Activated B cell treated with CpG ODN at 0.5 μM for 24 hours (primary cell): ENCODE results near the gene GABRG3. TPM values are rescaled to one million over a fixed set of nuclear protein-coding genes. Genes with fewer than 3 reads are reported as not detected.

Experiments used
- ATAC-seq: fragments of 200-7000 bp; cut with Tn5 transposase; one replicate; pipeline ENCODE4 v1.10.0; 2021; ENCODE audit warnings: low read depth, mild to moderate bottlenecking, moderate library complexity
- CTCF ChIA-PET: fragments of 350-600 bp; sonication (Branson Sonifier 250); formaldehyde crosslinking; loops from one replicate; lab custom pipeline; 2021; ENCODE audit warnings: antibody characterized with exemption; lab: Charles Lee
- POLR2A ChIA-PET: fragments of 350-600 bp; sonication (Branson Sonifier 250); formaldehyde crosslinking; loops from one replicate; lab custom pipeline; 2021; ENCODE audit warnings: antibody characterized with exemption; lab: Charles Lee
- DNase-seq: peaks from one replicate; pipeline ENCODE4 v3.0.0; 2022
- H3K27ac Mint-ChIP-seq: one replicate; pipeline ENCODE4 v1.8.0; 2020; ENCODE audit warnings: mixed read lengths
- H3K27me3 Mint-ChIP-seq: one replicate; pipeline ENCODE4 v1.8.0; 2021; ENCODE audit warnings: mixed read lengths
- H3K36me3 Mint-ChIP-seq: one replicate; pipeline ENCODE4 v1.8.0; 2021; ENCODE audit warnings: low read depth, mixed read lengths
- H3K4me1 Mint-ChIP-seq: one replicate; pipeline ENCODE4 v1.8.0; 2021; ENCODE audit warnings: mixed read lengths
- H3K4me3 Mint-ChIP-seq: one replicate; pipeline ENCODE4 v1.8.0; 2020; ENCODE audit warnings: mild to moderate bottlenecking, mixed read lengths
- H3K9me3 Mint-ChIP-seq: one replicate; pipeline ENCODE4 v1.8.0; 2020; ENCODE audit warnings: mixed read lengths
- intact Hi-C: fragments of 100-400 bp; cut with micrococcal nuclease; formaldehyde crosslinking; loops from one replicate; pipeline ENCODE4 v1.15.1; 2024
- total RNA-seq: library from RNA; stranded (reverse); gene quantifications from 2 replicates; pipeline ENCODE4 v1.2.3, GENCODE V29; 2022
- TF ChIP-seq, protein P1 (sequence below): fragments of 200-600 bp; IDR thresholded peaks from one replicate; pipeline ENCODE4 v1.8.0; 2022; ENCODE audit warnings: antibody characterized with exemption, mild to moderate bottlenecking

Gene GABRG3
- total RNA-seq, 1 donor from 2014 or later: not detected

DNA sequence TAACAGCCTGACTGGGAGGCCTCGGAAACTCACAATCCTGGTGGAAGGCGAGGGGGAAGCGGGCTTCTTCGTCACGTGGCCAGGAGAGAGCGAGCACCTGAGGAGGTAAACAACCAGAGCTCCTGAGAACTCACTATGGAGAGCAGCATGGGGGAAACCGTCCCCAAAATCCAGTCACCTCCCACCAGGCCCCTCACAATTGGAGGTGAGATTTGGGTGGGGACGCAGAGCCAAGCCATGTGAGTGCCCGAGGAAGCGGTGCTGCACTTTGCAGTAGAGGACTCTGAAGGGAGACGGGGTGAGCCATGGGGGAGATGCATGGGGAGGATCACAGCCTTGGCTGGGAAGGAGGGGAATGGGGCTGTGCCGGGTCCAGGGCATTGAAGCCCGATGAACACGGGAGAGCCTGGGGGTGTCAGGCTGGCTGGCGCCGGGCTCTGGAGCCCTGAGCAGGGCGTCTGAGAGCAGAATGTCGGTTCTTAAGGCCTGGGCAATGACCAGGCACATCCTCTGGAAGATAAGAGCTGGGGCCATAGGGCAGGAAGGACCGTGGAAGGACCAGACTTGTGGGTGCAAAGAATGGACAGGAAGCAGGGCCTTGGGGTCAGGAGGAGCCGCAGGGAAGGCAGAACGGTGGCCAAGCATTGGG lies 117.7 kb downstream of the GABRG3 start:
- H3K4me3 Mint-ChIP-seq: no peak overlapping the region
- no peak overlapping the region for H3K27ac Mint-ChIP-seq
- peaks cover 7% of the 10 kb centered on the region for H3K9me3 Mint-ChIP-seq
- DNase-seq (no peak), ATAC-seq (no peak)
- ChIA-PET POLR2A (no interaction called here), CTCF (no interaction called here)
- intact Hi-C loops: no loop called here
- no peaks in the 10 kb centered on the region for H3K4me1 Mint-ChIP-seq
- no peaks in the 10 kb centered on the region for H3K36me3 Mint-ChIP-seq
- no peaks in the 10 kb centered on the region for H3K27me3 Mint-ChIP-seq
- TF ChIP-seq, protein P1, sequence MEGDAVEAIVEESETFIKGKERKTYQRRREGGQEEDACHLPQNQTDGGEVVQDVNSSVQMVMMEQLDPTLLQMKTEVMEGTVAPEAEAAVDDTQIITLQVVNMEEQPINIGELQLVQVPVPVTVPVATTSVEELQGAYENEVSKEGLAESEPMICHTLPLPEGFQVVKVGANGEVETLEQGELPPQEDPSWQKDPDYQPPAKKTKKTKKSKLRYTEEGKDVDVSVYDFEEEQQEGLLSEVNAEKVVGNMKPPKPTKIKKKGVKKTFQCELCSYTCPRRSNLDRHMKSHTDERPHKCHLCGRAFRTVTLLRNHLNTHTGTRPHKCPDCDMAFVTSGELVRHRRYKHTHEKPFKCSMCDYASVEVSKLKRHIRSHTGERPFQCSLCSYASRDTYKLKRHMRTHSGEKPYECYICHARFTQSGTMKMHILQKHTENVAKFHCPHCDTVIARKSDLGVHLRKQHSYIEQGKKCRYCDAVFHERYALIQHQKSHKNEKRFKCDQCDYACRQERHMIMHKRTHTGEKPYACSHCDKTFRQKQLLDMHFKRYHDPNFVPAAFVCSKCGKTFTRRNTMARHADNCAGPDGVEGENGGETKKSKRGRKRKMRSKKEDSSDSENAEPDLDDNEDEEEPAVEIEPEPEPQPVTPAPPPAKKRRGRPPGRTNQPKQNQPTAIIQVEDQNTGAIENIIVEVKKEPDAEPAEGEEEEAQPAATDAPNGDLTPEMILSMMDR: no peak

DNA sequence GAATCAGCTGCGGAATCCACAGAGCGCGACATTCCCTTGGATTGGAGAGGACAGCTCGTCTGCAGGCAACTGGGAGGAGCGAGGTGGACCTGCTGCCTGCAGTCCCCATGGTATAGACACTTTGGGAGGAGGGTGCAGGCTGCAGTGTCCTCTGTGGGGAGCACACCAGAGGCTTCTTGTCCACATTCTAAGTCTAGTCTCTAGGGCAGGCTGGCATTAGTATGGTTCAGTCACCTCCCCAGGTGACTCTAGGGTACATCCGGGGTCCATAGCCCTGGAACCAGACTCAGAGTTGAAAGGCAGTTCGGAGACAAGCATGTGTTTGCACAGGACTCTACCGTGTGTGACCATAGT lies 118.2 kb downstream of the GABRG3 start:
- Mint-ChIP-seq H3K4me1 (no peaks in the 10 kb centered on the region), H3K4me3 (no peak overlapping the region), H3K27me3 (no peaks in the 10 kb centered on the region), H3K36me3 (no peaks in the 10 kb centered on the region), H3K27ac (no peak overlapping the region), H3K9me3 (peaks cover 7% of the 10 kb centered on the region)
- CTCF ChIA-PET: no interaction called here
- POLR2A ChIA-PET: no interaction called here
- TF ChIP-seq, protein P1: no peak
- ATAC-seq (no peak), DNase-seq (no peak)
- intact Hi-C loops: no loop called here

GRCh38 chr15:27089676-27090075 lies 118.7 kb downstream of the GABRG3 start:
- intact Hi-C loops: no loop called here
- no peaks in the 10 kb centered on the region for H3K36me3 Mint-ChIP-seq
- ChIA-PET POLR2A (no interaction called here), CTCF (no interaction called here)
- H3K27me3 Mint-ChIP-seq: no peaks in the 10 kb centered on the region
- no peak overlapping the region for H3K27ac Mint-ChIP-seq
- no peak for DNase-seq
- TF ChIP-seq, protein P1: no peak
- H3K4me1 Mint-ChIP-seq: no peaks in the 10 kb centered on the region
- no peak overlapping the region for H3K4me3 Mint-ChIP-seq
- ATAC-seq: no peak
- peaks cover 7% of the 10 kb centered on the region for H3K9me3 Mint-ChIP-seq

DNA sequence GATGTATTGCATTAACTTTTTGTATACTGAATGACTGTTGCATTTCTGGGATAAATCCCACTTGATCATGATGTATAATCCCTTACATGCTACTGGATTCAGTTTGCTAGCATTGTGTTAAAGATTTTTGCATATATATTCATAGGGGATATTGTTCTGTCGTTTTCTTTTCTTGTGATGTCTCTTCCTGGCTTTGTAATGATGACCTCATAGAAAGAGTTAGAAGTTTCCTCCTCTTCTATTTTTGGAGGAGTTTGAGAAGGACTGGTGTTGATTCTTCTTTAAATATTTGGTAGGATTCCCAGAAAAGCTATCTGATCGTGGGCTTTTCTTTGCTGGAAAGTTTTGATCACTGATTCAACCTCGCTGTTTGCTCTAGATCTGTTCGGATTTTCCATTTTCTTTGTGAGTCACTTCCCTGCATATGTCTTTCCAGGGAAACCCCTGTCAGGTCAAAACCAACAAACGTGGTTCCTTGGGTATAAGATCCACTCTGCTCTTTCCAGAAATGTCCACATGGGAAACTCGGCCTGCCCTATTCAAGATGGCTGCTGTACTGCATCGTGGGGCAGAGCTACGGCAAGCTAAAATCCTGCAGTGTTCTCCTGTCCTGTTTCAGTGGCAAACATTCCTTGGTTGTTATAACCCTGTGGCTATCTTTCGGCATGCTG lies 120.4 kb downstream of the GABRG3 start:
- H3K27ac Mint-ChIP-seq: no peak overlapping the region
- ATAC-seq: no peak
- no peak for DNase-seq
- peaks cover 7% of the 10 kb centered on the region for H3K9me3 Mint-ChIP-seq
- H3K4me3 Mint-ChIP-seq: no peak overlapping the region
- POLR2A ChIA-PET: no interaction called here
- TF ChIP-seq, protein P1: no peak
- H3K36me3 Mint-ChIP-seq: no peaks in the 10 kb centered on the region
- H3K4me1 Mint-ChIP-seq: no peaks in the 10 kb centered on the region
- intact Hi-C loops: no loop called here
- CTCF ChIA-PET: no interaction called here
- no peaks in the 10 kb centered on the region for H3K27me3 Mint-ChIP-seq

DNA sequence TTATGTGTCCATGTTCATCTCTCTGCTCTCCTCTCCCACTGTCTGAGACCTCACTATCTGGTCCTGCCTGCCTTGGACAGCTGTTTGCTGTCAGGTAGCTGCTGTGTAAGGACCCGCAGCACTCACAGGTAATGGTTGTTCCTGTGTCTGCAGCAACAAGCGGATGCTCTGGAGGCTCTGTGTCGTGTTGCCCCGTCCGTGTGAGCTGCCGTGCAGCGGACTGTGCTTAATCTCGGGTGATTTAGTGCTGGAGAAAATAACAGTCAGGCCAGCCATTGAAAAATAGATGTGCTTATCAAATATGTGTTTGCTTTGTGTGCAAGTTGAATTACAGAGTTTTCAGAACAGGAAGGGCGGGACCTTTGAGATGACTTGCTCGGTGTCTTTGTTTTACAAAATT lies 121.4 kb downstream of the GABRG3 start:
- no peak for ATAC-seq
- H3K27ac Mint-ChIP-seq: no peak overlapping the region
- TF ChIP-seq, protein P1: no peak
- POLR2A ChIA-PET: no interaction called here
- H3K27me3 Mint-ChIP-seq: no peaks in the 10 kb centered on the region
- CTCF ChIA-PET: no interaction called here
- no peak overlapping the region for H3K4me3 Mint-ChIP-seq
- peaks cover 7% of the 10 kb centered on the region for H3K9me3 Mint-ChIP-seq
- DNase-seq: no peak
- intact Hi-C loops: no loop called here
- H3K4me1 Mint-ChIP-seq: no peaks in the 10 kb centered on the region
- H3K36me3 Mint-ChIP-seq: no peaks in the 10 kb centered on the region
